Colon (tissue), 2 donors: ENCODE measurements around the gene LMAN1L.

Experiments used
- FAIRE-seq: peaks from 2 replicates; lab custom pipeline; 2012; peaks lifted over from hg19 to GRCh38; lab: Jason Lieb, UNC
- donor health status: control.
- donor health status: control.

Gene LMAN1L

DNA sequence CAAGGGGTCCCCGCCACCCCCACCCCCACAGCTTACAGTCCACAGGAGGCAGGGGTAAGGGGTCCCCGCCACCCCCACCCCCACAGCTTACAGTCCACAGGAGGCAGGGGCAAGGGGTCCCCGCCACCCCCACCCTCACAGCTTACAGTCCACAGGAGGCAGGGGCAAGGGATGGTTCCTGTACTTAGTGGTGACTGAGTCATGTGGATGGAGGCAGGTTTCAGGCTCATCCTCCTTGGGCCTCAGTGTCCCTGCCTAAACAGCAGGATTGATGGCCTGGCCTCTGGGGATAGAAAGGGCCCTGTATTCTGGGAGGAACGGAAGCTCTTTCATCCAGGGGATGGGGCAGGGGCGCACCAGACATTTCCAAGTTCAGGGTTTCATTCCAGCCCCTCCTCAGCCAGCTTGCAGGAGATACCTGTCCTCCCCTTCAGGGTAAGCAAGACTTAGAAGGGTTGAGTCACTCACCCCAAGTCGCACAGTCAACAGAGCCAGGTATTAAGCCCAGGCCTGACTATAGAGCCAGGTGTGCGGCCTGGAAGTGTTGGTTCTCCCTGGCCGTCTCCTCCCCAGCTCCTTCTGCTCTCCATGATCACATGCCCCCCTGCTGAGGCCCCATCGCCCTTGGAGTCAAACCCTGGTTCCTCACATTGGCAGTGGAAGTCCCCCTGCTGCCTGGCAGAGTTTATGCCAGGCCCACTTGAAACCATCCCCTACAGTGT is 18.2 kb upstream of the LMAN1L start:
- FAIRE-seq = no peak

DNA sequence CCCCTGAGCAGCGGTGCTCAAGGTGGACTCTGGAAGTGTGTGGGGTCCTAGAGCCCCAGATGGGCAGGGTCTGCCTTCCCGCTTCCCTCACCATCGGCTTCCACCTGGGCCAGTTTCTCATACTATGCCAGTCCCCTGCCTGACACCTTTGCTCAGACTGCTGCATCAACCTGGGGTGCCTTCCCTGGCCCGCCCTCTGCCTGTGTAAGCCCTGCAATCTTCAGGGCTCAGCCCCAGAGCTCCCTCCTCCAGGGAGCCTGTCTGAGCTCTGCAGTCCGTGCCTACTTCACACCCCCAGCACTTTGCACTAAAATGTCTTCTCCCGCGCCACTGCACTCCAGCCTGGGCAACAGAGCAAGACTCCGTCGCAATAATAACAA is 17.7 kb upstream of the LMAN1L start:
- no peak for FAIRE-seq

DNA sequence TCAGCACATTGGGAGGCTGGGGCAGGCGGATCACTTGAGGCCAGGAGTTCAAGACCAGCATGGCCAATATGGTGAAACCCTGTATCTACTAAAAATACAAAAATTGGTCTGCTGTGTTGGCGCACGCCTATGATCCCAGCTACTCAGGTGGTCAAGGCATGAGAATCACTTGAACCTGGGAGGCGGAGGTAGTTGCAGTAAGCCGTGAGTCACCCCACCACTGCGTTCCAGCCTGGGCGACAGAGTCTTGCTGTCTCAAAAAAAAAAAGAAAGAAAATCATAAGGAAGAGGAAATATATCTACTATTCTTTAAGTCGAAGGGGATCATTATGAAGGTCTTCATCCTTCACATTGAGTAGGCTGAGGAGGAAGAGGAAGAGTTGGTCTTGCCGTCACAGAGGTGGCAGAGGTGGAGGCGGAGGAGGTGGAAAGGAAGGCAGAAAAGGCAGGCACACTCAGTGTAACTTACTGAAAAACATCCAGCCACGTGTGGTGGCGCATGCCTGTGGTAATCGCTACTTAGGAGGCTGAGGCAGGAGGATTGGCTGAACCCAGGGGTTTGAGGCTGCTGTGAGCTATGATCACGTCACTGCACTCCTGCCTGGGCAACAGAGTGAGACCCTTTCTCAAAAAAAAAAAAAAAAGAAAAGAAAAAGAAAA is 16.5 kb upstream of the LMAN1L start:
- FAIRE-seq = no peak

DNA sequence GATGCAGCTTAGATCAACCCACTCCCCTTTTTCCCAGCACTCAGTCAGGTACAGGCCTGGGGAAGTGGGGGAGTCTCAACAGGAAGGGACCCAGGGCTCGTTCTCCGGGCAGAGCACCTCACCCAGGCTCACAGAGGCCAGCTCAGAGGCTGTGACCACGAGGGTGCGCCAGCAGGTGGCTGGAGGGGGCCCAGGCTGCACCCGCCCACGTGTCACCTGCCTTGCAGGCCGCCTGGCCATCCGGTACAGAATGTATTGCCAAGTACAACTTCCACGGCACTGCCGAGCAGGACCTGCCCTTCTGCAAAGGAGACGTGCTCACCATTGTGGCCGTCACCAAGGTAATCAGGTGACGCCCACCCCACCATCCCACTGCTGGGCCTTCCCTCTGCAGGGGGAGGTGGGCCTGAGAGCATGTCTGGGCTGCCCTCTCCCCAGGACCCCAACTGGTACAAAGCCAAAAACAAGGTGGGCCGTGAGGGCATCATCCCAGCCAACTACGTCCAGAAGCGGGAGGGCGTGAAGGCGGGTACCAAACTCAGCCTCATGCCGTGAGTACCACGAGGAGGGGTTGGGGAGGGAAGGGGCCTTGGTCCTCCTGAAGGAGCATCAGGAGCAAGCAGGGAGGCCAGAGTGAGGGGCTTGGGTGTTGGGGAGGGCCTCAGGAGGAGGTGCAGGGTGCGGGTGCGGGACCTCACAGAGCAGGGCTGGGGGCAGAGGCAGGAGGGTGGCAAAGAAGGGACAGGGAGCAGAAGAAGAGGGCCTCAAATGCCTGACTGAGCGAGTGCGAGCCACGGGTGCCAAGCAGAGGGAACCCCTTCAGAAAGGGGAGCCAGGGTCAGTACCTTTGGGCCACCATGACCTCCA is 14.0 kb upstream of the LMAN1L start:
- no peak for FAIRE-seq

DNA sequence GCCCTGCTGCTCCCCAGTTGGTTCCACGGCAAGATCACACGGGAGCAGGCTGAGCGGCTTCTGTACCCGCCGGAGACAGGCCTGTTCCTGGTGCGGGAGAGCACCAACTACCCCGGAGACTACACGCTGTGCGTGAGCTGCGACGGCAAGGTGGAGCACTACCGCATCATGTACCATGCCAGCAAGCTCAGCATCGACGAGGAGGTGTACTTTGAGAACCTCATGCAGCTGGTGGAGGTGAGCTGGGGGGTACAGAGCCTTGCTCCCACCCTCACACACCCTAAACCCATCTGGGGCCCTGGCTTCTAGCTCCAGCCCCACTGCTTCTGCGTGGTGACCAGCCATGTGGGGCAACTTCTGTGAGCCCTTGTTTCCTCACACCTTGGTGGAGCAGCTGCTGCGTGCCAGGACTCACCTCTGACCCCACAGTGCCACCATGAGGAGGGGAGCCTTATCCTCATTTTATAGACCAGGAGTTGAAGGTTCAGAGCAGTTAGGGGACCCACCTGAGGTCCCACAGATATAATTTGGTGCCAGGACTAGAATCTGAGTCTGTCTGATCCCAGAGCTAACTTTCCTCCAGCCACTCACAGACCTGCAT is 13.3 kb upstream of the LMAN1L start:
- no peak for FAIRE-seq

DNA sequence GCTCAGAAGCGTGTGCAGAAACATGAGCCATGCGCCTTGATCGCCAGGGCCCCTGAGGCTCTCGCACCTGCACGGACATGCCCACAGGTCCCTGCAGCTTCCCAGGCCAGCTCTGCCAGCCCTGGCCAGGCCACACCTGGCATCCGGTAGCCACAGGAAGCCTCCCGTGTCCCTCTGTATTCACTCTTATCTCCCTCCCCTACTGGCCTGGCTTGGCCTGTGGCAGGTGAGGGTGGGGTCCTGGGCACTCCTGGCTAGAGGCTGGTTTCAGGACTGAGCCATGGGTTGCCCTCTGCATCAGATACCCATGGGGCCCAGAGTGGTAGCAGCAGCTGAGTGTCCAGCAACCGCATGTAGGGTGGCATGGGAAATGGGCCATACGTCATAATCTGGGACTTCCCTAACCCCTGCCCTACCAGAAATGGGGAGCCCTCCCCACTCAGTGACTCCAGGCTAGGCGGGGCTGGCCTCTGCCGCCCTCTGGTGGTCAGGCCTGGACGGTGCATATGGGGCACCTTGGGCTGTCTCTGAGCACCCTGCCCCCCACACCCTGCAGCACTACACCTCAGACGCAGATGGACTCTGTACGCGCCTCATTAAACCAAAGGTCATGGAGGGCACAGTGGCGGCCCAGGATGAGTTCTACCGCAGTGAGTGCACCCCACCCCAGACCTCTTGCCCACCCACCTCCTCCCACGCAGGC is 12.6 kb upstream of the LMAN1L start:
- FAIRE-seq = no peak

DNA sequence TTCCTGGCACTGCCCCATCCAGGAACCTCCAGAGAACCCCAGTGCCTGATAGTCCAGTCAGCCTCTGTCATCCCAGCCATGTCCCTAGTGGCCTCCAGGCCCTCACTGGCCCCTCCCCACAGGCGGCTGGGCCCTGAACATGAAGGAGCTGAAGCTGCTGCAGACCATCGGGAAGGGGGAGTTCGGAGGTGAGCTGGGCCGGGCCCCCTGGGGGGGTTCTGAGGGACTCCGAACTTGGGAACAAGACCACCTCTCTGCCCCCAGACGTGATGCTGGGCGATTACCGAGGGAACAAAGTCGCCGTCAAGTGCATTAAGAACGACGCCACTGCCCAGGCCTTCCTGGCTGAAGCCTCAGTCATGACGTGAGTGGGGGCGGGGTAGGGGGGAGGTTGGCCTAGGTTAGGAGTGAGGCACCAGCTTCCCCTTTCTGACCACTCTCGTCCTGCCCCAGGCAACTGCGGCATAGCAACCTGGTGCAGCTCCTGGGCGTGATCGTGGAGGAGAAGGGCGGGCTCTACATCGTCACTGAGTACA is 12.0 kb upstream of the LMAN1L start:
- no peak for FAIRE-seq

DNA sequence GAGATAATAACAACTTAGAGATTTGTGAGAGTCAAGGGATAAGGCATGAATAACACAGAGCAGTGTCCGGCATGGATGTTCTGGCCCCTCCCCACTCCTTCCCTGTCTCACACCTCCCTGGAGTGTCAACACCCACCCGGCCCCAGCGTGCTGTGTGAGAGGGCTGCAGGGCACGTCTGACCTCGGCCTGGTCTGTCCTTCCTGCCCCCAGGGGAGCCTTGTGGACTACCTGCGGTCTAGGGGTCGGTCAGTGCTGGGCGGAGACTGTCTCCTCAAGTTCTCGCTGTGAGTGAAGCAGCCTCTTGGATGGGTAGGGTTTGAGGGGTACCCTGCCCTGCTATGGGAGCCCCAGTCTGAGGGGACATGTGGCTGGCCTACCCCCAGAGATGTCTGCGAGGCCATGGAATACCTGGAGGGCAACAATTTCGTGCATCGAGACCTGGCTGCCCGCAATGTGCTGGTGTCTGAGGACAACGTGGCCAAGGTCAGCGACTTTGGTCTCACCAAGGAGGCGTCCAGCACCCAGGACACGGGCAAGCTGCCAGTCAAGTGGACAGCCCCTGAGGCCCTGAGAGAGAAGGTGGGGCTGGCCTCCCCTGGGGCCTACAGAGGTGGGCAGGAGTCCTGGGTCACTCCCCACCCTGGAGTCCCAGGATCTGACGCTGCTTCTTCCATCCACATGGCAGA is 11.2 kb upstream of the LMAN1L start:
- no peak for FAIRE-seq

DNA sequence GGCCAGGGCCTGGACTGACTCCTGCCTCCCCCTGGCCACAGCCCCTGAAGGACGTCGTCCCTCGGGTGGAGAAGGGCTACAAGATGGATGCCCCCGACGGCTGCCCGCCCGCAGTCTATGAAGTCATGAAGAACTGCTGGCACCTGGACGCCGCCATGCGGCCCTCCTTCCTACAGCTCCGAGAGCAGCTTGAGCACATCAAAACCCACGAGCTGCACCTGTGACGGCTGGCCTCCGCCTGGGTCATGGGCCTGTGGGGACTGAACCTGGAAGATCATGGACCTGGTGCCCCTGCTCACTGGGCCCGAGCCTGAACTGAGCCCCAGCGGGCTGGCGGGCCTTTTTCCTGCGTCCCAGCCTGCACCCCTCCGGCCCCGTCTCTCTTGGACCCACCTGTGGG is 10.3 kb upstream of the LMAN1L start:
- no peak for FAIRE-seq

DNA sequence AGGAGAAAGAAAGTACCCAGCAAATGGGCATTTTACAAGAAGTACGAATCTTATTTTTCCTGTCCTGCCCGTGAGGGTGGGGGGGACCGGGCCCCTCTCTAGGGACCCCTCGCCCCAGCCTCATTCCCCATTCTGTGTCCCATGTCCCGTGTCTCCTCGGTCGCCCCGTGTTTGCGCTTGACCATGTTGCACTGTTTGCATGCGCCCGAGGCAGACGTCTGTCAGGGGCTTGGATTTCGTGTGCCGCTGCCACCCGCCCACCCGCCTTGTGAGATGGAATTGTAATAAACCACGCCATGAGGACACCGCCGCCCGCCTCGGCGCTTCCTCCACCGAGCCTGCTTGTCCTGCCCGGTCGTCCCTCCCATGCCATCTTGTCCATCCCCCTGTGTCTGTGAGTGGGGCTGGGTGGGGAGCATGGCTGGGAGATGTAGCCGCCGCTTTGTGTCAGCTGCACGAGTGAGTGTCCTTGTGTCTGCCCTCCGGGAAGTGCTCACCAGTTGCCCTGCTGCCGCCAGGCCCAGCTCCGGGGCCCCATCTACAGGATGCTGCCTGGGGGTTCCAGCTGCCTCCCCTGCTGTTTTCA is 9.7 kb upstream of the LMAN1L start:
- no peak for FAIRE-seq

DNA sequence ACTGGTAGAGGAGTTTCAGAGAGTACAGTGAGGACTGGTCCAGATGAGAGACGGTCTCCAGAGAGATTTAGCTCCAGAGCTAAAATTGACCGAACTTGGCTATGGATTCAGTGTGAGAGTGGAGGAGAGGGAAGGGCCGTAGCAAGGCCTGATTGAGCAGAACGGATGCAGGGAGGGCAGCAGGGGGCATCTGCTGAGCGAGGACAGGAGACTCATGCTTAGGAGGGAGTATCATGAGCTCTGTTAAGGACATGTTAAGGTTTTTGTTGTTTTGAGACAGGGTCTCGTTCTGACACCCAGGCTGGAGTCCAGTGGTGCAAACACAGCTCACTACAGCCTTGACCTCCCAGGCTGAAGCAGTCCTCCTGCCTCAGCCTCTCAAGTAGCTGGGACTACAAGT is 7.7 kb upstream of the LMAN1L start:
- FAIRE-seq = no peak

DNA sequence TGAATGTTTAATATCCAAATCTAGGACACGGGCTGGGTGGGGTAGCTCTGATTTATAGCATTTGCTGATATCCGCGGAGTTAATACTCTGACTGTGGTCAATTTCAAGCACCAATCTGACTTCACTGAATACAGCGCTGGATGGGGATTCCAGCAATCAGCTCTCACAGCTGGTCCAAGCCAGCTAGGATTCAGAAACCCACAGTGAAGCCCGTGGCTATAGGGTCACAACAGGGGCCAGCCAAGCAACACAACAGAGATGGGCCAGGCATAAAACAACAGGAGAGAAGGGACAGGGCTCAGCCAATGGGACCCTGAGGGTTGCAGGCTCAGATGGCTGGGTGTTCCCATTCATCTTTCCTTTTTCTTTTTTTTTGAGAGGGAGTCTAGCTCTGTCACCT is 5.4 kb upstream of the LMAN1L start:
- FAIRE-seq = no peak

DNA sequence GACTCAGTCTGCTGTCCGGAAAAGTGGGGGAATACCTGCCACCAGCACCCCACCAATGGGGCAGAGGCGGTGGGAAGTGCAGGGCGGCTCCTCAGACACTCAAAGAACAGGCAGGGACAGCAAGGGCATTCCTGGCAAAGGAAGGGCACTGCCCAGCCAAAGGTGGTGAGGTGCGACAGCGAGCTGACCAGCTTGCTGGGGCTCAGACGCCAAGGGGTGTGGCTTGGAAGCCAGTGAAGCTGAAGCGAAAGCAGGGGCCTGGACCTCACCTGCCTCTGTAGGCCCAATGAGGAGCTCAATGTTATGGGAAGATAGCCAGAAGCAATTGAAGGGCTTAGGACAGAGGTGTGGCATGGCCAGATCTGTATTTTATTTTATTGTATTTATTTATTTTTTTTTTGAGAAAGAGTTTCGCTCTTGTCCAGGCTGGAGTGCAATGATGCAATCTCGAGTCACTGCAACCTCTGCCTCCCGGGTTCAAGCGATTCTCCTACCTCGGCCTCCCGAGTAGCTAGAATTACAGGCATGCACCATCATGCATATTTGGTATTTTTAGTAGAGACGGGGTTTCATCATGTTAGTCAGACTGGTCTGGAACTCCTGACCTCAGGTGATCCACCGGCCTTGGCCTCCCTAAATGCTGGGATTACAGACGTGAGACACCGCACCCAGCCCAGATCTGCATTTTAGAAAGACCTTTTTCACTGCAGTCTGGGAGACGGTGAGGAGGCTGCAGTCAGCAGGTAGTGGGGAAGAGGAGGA is 4.4 kb upstream of the LMAN1L start:
- FAIRE-seq = no peak

DNA sequence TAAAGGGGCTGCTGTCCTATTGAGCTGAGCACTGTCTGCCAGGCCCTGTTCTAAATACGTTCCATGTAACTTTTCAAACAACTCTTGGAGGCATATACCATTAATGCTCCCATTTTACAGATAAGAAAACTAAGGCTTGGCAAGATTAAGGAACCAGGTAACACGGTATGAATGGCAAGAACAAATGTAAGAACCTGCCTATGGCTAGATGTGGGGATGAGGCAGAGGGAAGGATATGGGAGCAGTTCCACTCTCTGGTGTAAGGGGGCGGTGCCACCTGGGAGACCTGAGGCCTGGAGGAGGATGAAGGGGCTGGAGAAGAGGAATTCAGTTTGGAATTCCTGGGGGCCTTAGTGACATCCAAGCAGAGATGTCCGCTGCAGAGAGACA is 3.8 kb upstream of the LMAN1L start:
- FAIRE-seq = no peak

DNA sequence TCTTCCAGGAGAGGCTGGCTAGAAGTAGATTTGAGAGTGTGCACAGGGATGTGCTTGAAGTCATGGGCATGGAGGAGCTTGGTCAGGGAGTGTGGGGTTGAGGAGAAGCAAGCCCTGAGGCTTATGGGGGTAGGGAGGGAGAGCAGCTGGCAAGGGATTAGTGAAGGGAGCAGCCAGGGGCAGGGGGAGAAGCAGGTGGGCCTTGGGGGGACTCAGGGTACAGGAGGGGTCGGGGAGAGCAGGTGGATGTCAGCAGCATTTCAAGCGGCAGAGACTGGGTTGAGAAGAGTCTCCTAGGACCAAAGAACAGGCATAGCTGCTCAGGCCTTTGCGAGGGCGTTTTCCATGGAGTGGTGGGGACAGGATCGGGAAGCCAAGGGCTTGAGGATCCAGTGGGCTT is 3.4 kb upstream of the LMAN1L start:
- no peak for FAIRE-seq

DNA sequence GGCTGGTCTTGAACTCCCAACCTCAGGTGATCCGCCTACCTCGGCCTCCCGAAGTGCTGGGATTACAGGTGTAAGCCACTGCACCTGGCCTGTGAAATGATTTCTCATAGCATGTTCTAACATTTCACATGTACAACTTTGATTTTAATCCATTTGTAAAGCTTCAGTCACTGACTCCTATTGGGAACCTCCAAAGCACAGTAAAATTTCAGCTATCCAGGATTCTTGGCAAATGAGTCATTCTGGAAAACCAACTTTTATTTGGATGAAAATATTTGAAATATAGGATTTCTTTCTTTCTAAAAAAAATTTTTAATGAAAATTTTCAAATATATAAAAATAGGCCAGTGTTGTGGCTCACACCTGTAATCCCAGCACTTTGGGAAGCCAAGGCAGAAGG is 2.7 kb upstream of the LMAN1L start:
- no peak for FAIRE-seq

DNA sequence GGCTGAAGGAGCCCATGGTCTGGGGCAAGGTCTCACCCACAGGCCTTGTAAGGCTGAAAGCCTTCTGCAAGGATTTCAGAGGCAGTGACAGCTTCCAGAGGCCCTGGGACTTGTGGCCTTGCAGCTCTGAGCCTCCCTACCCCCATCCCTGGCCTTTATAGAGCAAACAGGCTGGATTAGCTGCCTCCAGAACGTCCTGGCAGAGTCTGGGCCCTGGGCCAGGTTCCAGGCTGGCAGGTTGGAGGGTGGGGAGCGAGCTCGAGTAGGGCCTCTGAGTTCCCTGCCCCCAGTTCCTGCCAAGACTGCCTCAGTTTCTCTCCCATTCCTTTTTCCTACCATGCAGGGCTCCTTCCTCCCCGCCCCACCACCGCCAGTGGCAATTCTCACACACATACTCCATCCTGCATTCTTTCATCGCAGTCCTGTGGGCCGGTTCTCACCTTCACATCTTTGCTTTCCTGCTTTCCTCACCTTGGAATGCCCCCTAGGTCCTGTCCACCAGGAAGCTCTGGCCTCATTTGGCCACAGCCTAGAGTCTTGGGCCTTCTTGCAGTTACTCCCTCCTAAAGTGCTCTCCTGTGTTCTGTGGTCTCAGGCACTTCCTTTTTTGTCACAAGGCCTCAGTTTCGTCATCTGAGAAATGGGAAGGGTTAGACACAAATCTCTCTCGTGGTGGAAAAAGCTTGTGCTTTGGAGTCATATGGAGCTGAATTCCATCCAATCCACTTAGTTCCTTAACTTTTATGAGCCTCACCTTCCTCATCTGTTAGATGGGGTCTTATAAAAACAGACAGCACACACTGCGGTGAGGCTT is 2.7 kb downstream of the LMAN1L start:
- FAIRE-seq = no peak

DNA sequence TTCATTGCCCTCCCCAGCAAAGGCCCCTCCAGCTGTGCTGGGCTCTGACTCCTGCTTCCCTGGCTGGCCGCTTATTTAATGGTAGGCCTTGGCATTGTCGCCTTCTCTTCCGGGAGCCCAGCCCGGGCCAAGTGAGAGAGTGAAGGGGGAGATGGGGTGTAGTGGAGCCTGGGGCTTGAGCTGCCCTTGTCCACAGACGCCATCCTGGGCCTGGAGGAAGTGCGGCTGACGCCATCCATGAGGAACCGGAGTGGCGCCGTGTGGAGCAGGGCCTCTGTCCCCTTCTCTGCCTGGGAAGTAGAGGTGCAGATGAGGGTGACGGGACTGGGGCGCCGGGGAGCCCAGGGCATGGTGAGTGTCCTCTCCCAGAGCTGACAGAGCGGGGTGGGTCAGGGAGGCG is 3.3 kb downstream of the LMAN1L start:
- no peak for FAIRE-seq

DNA sequence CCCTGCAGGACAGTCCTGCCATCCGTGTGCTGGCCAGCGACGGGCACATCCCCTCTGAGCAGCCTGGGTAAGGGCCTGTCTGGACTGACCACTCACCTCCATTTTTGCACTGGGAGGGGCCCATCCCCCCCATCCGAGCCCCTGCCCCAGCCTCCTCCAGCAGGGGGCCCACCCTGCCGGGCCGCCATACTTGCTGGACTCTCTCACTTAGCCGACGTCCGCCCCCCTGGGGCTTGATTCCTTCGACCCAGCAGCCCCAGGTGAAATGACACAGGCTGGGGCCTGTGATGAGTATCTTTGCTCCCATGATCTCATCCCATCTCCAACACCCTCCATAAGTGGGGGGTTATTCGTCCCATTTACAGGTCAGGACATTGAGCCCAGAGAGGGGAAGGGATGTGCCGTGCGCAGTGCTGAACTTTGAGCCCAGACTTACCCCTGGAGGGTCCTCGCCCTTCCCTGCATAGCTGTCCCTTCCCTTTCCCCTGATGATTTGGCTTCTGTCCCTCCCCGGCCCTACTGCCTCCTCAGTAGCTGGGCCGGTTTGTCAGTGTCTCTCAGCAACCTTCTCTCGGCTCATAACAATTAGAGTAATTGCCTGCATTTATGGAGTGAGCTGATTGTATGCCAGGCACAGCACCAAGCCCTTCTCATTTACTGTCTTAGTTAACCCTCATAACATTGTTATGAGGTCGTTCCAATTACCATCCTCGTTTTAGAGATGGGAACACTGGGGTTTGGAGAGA is 4.2 kb downstream of the LMAN1L start:
- no peak for FAIRE-seq
